Activated CD8-positive, alpha-beta memory T cell treated with anti-CD3 and anti-CD28 coated beads, Interleukin-2, amount 50 U/mL, for 4 hours (primary cell): Measurements from ENCODE around the gene INPP4B.

Source experiments
- DNase-seq: peaks from one replicate; pipeline ENCODE4 v3.0.0-alpha.2; 2020

Gene INPP4B

DNA sequence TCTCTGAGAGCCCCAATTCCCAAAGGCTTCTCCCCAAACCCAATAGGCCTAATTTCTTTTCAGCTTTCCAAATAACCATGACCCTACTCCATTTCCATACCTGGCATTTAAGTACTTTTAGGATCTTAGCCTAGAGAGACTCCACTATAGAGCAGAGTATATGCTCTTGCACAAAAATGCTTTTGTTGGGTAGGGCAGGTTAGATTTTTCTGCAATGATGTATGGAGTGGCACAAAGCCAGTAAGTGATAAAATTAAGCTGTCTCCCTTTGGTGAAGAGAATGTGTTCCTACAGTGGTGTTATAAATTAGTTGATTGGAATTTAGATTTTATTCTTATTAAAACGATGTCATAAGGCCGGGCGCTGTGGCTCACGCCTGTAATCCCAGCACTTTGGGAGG, 124.9 kb downstream of the INPP4B start:
- DNase-seq: no peak

DNA sequence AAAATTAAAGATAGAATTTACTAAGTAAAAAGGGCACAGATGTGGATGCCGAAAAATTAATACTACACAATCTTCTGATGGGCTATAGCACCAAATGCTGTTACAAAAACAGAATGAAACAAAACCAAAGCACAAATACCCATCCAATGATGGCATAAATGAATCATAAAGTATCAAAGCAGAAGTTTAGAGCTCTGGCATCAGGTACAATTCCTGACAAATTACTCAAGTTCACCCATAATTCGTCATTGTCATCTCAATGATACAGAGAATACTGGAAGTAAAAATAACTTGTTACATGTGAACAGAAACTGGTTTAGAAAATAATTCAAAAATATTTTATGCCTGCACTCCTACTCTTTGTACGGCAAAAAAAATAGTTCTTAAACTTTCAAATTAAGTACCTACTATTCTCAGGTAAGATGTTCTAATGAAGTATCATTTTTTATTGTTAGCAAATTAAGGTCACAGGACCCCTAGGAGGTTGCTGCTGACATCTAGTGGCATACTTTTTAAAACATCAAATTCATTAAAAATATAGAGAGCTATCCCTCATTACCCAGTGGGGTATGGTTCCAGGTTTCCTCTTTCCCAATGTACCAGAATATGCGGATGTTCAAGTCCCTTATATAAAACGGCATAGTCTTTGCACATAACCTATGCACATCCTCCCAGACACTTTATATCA, 126.1 kb downstream of the INPP4B start:
- no peak for DNase-seq

DNA sequence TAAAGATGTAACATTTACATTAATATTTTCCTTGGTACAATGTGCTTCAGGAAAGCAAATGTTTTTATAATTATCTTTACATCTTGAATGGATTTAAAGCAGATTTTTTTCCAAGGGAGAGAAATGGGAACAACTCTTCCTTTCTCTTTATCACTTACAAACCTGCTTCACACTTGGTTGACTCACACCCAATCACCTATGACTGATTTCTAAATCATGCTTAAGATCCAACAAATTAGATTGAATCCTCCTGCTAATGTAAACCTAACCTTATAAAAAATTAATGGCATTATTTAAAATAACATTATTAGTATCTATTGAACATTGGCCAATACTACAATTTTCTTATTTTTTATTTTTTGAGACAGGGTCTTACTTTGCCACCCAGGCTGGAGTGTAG, 127.1 kb downstream of the INPP4B start:
- DNase-seq: no peak

DNA sequence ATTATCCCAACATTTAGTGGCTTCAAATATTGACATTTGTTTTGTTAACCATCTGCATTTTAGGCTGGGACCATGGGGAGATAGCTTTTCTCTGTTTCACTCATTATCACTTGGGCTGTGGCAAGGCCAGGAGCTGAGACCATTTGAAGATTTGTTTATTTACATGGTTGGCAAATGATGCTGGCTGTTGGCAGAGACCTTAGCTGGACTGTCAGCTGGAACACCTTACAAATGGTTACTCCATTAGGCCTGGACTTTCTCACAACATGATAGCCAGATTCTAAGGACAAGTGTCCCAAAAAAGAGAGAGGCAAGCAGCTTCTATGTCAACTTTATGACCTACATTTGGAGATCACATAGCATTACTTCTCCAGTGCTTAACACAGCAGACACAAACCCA, 130.4 kb downstream of the INPP4B start:
- no peak for DNase-seq

DNA sequence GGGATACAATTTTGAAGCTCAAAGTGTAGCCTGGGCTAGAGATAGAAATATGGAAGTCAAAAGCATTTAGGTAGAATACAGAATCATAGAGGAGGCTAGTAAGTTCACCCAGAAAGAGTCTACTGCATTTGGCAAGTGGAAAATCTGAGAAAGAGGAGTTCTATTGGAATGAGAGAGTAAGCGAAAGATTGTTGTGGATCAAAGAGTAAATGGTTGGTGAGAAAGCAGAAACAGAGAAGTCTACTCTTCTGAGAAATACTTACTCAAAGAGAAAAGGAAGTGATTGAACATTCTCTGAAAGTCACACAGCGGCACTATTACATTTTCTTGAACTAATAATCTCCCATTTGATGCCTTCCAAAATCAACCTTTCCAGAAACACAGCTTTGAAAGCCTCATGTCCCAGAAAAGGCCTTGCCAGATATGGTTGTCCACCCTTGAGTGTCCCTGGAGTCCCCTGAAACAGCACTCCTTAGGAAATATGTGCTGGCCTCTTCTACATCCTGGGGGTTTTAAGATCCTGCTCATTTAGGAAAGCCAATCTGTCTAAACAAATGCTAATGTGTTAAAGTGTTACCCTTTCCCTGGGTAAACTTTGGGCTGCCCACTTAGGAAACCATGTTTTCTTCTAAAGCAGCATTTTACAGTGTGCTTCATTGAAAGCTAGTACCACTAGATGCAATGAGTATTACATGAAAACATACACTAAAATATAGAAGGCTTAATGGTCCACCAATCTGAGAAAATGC, 132.6 kb downstream of the INPP4B start:
- no peak for DNase-seq

DNA sequence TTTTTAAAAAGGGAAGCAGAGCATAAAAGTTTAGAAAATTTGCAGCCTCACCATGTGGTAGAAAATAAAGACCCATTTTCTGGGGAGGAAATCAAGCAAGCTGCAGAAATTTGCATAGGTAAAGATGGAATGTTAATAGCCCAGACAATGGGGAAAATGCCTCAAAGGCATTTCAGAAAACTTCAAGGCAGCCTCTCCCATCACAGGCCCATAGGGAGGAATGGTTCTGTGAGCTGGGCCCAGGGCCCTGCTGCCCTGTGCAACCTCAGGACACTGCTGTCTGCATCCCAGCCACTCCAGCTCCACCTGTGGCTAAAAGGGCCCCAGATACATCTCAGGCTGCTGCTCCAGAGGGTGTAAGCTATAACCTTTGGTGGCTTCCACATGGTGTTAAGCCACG, 137.9 kb downstream of the INPP4B start:
- no peak for DNase-seq

DNA sequence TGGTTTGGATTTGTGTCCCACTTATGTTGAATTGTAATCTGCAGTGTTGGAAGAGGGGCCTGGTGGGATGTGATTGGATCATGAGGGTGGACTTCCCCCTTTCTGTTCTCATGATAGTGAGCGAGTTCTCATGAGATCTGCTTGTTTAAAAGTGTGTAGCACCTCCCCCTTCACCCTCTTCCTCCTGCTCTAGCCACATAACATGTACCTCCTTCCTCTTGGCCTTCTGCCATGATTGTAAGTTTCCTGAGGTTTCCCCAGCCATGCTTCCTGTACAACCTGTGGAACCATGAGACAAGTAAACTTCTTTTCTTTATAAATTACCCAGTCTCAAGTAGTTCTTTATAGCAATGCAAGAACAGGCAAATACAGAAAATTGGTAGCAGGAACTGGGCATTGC, 138.7 kb downstream of the INPP4B start:
- no peak for DNase-seq

DNA sequence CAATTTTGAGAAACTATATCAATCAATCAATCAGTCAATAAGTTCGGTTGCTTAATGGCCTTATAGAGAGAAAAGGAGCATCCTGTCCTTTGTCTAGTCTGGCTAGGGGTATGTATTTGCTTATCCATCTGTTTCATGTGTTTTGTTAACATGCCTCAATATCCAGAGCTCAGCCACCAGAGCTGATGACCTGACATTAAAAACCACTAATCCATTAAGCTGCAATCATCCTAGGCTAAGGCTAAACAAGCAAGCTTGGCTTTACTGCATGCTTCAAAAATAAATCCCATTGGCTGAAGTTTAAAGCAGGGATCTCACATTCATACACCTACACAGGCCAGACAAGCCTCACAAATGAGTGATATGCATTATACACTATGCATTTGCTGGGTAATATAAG, 139.7 kb downstream of the INPP4B start:
- DNase-seq: no peak

DNA sequence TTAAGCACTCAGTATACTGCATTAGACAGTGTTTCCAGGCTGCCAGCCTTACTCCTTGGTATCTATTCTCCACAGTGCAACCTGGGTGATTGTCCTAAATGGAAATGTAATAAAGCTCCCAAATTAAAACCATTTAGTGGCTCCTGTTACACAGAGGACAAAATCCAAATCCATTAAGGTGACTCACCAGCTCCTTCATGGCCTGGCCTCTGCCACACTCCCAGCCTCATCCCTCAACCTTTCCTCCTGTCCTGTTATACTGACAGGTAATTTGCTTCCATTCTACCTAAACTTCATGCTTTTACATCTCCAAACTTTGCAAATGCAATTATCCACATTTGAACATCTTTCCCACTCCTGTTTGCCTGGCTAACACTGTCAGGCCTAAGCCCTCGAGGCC, 140.3 kb downstream of the INPP4B start:
- no peak for DNase-seq

DNA sequence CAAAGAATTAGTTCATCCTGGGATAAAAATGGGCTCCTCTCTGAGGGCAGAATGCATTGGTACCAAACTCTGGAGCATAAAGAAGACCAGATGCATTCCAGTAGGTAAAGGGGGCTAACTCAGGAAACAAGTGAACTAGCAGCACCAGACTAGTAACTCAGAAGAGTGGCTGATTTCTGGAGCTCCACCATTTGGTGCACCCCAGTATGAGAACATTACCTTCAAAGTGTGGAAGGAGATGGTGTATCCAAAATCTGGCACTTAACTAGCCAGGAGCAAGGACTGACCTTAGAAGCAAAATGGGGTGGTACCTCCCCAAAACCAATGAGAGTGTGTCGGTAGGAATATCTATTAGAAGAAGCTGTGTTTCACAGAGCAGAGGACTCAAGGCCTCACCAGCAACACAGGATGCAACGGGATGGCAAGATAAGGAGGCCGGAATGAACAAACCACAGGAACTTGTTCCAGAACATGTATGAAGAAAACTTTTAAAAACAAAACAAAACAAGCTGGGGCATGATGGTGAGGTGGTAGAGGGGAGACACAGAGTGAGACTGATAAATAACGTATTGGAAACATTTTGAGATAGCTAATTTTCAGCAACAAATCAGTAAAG, 142.3 kb downstream of the INPP4B start:
- DNase-seq: no peak

DNA sequence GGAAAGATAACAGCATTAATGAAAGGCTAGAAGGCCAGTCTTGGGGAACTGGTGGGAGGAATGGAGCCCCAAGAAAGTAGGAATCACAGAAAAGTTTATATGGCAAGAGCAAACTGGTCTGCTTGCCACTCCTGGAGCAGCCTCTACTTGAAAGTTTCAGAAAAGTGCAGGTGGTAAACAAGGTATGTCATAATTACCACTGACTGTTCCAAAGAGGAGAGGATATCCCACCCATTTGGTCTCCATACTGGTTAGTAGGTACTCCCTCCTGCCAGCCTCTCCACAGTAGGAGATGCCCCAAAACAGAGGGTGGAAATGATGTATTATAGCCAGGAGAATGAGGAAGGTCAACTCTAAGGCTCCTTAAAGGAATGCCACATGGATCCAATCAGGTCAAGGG, 145.1 kb downstream of the INPP4B start:
- no peak for DNase-seq

DNA sequence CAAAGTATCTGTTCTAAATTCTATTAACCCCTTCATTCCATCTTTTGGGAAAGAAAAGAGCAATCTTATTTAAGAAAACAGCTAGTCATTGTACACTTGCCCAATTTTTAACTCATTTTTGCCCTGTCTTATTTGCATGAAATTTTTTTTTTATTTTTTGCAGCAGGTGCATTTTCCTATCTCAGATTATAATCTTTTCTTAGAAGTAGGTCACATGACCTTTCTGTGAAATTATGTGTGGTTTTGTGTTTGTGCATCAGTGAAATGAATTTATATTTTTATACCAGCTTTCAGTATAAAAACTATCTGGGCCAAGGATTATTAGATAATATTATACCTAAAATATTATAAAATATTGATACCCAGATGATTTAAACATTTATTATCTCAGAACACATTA, 145.6 kb downstream of the INPP4B start:
- no peak for DNase-seq

DNA sequence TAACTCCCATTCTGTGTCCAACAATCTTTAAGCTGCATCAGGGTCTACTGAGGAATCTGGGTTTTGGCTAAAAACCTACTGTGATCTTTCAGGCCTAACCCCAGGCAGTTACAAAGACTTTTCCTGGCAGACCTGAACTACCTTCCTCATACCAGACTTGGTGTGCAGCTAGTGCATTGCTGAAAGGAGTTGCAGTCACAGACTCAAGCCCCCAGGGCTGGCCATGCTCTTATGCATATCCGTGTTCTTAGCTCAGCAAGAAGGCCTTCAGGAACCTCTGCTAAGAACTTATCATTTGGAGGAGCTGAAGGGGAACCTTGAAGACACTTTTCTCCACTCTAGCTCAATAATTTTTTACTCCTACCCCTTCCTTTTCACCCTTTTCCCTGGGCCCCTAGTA, 147.5 kb downstream of the INPP4B start:
- DNase-seq: no peak

DNA sequence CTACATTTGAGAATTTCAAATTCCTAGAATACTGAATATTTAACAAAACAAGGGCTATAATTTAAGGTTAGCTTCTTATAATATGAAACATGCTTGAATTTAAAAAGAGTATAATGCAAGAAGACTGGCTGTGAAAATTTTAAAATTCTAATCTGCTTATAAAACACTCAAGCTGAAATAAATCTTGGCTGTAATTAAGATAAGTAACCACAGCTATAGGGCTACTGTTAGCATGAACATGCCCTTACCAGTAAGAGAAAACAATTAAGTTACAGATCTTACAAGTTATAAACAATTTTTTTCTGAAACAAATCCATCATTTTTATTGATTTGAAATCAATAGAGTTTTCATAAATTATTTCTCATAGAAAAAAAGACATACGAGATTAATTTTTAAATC, 148.2 kb downstream of the INPP4B start:
- DNase-seq: no peak

DNA sequence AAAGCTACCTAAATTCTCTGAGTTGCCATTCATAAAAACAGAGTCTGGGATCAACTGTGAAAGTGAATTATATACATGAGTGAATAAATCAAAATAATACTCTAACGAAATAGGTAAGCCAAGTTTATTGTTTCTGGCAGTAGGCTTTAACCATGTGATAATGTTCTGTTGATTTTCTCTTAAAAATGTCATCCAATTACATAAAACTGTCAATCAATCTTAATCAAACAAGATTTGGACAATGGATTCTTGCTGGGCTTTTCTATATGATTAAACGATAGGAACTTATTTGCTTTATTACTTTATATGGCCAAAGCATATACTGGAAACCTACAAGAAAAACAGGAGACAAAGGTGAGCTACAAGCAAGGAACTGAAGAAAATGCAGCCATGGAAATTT, 148.8 kb downstream of the INPP4B start:
- DNase-seq: no peak

DNA sequence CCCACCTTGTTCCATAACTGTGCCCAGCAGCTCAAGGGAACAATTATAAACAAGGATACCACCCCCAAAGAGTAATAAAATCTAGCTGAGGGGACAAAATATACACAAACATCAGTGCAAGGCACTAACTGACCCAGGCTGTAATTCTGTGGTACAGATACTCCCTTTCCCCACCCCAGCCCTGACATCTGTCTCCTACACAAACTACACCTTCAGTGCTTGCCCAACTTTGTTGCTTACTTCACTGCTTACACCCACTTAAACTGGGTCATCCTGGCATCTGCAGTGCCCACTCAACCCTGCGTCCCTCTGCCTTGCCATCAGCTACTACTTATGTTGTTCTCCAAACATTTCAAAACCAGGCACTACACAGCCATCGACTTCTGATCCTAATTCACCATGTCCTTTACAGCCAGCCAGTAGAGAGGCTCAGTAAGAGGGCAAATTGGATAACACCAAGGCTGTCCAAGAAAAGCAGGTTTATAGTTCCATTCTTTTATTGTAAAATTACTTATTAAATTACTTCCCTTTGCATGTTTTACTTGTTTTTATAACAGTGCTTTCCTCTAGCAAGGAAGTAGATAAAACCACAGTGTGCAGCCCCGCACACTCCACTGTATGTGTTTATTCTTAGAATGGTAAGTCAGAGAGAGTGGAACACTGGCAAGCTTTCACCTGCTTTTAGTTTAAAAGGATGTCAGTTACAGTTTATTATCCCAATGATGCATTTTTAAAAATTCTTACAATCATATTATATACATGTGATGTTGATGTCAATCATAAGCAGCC, 149.6 kb downstream of the INPP4B start:
- DNase-seq: no peak

DNA sequence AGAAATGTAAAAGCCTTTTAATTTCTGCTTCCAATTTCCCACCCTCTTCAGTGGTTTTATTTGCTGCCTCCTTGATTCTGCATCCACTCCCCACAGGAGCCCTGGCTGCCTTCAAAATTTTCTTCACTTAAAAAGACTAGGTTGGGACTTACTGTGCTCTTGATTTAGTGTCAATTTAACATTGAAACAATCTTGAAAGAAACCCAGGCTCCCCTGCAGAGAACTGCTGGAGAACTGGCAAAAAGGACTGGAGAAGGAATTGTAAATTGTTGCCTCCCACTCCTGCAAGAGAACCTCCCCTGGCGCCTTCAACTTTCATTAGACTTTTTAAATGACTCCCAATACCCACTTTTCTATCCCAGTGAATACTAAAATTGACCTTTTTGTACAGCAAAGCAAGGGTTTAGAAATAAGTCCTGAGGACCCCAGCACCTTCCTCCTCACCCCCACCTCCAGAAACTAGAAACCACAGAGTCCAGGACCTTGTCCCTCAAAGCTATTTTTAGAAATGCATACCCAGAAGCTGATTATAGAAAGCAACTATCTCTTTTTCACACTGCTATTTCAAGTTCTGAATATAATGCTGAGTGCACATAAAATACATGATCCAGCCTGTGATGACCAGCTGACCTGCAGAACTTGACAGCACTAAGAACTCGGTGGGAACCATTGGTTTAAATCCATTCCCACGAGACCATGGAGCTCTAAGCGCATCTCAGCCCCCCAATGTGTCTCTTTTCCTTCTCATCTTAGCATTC, 155.5 kb downstream of the INPP4B start:
- DNase-seq: no peak

DNA sequence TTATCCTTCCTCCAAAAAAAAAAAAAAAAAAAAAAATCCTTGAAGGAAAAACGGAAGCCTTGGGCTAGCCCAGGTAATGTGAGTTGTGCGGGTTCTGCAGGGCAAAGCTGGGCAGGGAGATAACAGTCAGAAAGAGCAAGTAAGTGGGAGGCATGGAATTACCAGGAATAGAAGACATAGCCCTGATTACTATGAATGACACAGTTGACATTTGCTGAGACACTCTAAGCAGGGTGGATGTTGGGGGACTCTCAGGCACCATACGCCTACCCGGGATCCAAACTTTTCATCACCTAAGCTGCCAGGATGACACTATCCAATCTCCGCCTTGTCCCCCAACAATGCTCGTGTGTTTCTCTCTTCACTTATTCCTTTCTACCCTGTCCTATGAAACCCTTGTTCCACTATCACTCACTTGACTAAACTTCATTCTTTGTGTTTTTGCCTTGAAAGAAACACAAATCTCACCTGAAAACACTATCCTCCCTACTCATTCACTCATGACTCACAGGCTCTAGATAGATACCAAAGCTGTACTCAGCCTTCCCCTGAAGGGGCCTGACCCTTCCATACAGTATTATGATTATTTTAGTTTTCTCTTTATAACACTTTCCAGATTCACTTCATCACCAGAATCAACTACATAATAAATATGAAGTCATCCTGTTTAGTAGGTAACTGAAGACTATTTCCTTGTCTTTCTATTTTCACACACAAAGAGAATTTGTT, 158.4 kb downstream of the INPP4B start:
- no peak for DNase-seq

DNA sequence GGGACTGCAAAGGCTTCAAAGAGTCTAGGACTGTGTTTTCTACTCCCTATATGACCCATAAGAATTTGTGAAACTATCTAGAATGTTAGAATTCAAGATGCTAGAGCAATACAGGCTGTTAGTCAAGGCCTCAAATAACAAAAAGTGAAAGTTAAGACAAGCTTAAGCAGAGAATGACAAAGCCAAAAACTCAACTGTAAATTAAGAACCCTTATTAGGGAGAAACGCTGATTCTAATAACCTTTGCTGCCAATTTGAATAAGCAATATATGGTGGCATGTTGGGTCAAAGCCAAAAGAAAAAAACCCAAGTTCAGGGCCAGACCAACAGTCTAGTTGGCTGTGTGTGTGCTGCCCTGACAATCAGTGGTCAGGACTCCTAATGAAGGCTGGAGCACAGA, 160.0 kb downstream of the INPP4B start:
- no peak for DNase-seq

DNA sequence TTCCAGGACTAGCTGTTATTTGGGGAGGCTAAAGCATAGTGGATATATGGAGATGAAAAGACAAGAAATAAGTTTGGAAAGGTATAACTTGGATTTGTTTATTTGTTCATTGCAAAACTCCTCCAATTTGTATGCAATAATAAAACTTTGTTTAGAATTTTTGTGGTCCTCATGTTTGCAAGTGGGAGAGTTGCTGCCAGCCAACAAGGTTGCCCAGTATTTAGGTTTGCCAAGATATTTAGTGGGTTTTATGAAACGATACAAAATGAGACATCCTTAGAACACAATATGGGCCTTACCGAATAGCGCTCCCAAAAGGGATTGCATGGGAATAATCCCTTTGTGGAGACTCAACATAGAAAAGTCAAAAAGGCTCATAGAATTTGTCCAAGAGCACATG, 162.1 kb downstream of the INPP4B start:
- no peak for DNase-seq

DNA sequence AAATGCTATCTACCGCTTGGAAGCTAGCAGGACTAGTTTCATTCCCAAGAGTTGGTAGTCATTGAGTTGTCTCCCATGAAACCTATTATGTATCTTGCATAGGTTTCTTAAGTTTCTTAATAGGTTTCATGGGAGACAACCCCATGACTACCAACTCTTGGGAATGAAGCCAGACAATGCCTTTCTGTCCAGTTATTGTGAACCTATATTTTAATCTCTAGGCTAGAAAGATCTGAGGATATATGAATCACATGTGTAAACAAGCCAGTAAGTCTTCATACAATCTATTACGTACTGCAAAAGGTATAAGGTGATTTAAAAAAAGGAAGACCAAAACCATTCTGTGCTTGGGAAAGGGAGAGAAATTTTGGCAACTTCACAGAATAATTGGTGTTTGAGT, 162.6 kb downstream of the INPP4B start:
- no peak for DNase-seq

DNA sequence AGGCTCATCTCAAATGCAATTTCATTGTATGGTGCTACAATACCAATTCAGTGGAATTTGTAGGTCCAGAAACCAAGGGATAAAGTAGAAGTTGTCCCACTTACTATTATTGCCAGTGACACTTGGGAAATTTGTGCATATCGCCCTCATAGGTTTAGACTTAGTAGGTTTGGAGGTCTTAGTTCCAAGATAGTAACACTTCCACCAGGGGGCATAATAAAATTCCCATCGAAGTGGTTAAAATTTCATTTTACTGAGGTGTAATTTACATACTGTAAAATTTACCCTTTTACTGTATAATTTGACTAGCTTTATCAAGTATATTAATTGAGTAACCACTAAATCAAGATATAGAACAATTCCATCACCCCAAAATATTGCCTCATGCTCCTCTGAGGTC, 174.6 kb downstream of the INPP4B start:
- no peak for DNase-seq
